GM12878 (cell line): ENCODE data around the gene FNTB.

ENCODE experiments used
- CEBPB ChIP-seq, 2 experiments: fragments of 150-350 bp in 1 of 2; IDR thresholded peaks; 2 replicates each; pipeline ENCODE4 v1.6.1; 2012 to 2014; ENCODE audit warnings: low read depth in 2 of 2, low read length in 2 of 2, borderline replicate concordance in 1 of 2, inconsistent platforms in 1 of 2
- SIN3A ChIP-seq: IDR thresholded peaks from 2 replicates; pipeline ENCODE4 v1.6.1; 2012; ENCODE audit warnings: low read depth, low read length, improper control_type of control experiment
- SP1 ChIP-seq: IDR thresholded peaks from one replicate; pipeline ENCODE4 v1.6.1; 2011; ENCODE audit warnings: low read depth, low read length
- USF2 ChIP-seq: IDR thresholded peaks from 2 replicates; pipeline ENCODE4 v1.6.1; 2011; ENCODE audit warnings: low read depth, low read length, improper control_type of control experiment, borderline replicate concordance
- ZNF207 ChIP-seq: fragments of 450-650 bp; IDR thresholded peaks from 2 replicates; pipeline ENCODE4 v1.6.1; 2014; ENCODE audit warnings: antibody characterized with exemption, mild to moderate bottlenecking, borderline replicate concordance
- TF ChIP-seq, protein P1 (sequence below), 3 experiments: IDR thresholded peaks in 2 of 3; conservative IDR thresholded peaks in 1 of 3; 2 replicates each; pipeline ENCODE4 v1.5.1; 2011; ENCODE audit warnings: low read depth in 3 of 3, low read length in 3 of 3, mild to moderate bottlenecking in 3 of 3, control low read depth in 2 of 3, moderate library complexity in 2 of 3, inconsistent platforms in 1 of 3, mixed read lengths in 1 of 3; ENCODE audit not compliant: control insufficient read depth in 2 of 3, insufficient read depth in 1 of 3; ENCODE audit errors: extremely low read depth in 1 of 3
- TF ChIP-seq, protein P2 (sequence below): fragments of 450-650 bp; formaldehyde crosslinking; IDR thresholded peaks from 2 replicates; pipeline ENCODE4 v1.5.0; 2022; ENCODE audit warnings: mild to moderate bottlenecking, missing genetic modification characterization
- TF ChIP-seq, protein P3 (sequence below): fragments of 150-350 bp; IDR thresholded peaks from 2 replicates; pipeline ENCODE4 v1.6.1; 2016; ENCODE audit warnings: low read depth, low read length
- TF ChIP-seq, protein P4 (sequence below): IDR thresholded peaks from 2 replicates; pipeline ENCODE4 v1.6.1; 2011; ENCODE audit warnings: low read depth, mild to moderate bottlenecking, low read length, moderate library complexity, borderline replicate concordance; ENCODE audit errors: extremely low read depth

DNA sequence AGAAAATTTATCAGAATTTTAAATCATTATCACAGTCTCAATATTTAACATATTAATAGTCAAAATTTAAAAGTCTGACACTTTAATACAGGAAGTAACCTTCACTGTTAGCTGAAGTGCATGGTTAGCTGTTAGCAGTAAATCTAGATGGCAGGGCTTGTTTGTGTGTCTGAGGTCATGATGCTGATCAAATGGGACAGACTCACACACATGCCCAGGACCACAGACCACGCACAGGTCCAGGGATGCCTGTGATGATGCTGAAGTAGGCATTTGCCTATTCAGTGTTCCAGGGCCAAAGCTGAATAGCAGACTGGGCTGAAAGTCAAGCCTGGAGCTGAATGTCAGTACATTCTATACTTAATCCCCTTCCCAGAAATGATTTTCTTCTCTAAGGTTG, 20.5 kb downstream of the FNTB start:
- no peak for TF ChIP-seq SIN3A
- no peak for TF ChIP-seq USF2
- TF ChIP-seq, protein P1, sequence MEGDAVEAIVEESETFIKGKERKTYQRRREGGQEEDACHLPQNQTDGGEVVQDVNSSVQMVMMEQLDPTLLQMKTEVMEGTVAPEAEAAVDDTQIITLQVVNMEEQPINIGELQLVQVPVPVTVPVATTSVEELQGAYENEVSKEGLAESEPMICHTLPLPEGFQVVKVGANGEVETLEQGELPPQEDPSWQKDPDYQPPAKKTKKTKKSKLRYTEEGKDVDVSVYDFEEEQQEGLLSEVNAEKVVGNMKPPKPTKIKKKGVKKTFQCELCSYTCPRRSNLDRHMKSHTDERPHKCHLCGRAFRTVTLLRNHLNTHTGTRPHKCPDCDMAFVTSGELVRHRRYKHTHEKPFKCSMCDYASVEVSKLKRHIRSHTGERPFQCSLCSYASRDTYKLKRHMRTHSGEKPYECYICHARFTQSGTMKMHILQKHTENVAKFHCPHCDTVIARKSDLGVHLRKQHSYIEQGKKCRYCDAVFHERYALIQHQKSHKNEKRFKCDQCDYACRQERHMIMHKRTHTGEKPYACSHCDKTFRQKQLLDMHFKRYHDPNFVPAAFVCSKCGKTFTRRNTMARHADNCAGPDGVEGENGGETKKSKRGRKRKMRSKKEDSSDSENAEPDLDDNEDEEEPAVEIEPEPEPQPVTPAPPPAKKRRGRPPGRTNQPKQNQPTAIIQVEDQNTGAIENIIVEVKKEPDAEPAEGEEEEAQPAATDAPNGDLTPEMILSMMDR (IDR thresholded peaks at IDR 0.05 in 2 of 3, conservative IDR thresholded peaks at IDR 0.05 in 1 of 3; ENCODE audit: control insufficient read depth in 2 of 3, extremely low read depth in 1 of 3, insufficient read depth in 1 of 3, low read depth in 3 of 3, low read length in 3 of 3), result no peak
- no peak for TF ChIP-seq CEBPB (IDR thresholded peaks at IDR 0.05; ENCODE audit: borderline replicate concordance in 1 of 2, low read depth in 2 of 2, low read length in 2 of 2)
- TF ChIP-seq ZNF207, result no peak
- TF ChIP-seq, protein P2, sequence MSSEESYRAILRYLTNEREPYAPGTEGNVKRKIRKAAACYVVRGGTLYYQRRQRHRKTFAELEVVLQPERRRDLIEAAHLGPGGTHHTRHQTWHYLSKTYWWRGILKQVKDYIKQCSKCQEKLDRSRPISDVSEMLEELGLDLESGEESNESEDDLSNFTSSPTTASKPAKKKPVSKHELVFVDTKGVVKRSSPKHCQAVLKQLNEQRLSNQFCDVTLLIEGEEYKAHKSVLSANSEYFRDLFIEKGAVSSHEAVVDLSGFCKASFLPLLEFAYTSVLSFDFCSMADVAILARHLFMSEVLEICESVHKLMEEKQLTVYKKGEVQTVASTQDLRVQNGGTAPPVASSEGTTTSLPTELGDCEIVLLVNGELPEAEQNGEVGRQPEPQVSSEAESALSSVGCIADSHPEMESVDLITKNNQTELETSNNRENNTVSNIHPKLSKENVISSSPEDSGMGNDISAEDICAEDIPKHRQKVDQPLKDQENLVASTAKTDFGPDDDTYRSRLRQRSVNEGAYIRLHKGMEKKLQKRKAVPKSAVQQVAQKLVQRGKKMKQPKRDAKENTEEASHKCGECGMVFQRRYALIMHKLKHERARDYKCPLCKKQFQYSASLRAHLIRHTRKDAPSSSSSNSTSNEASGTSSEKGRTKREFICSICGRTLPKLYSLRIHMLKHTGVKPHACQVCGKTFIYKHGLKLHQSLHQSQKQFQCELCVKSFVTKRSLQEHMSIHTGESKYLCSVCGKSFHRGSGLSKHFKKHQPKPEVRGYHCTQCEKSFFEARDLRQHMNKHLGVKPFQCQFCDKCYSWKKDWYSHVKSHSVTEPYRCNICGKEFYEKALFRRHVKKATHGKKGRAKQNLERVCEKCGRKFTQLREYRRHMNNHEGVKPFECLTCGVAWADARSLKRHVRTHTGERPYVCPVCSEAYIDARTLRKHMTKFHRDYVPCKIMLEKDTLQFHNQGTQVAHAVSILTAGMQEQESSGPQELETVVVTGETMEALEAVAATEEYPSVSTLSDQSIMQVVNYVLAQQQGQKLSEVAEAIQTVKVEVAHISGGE (CRISPR knock-in tag), result no peak
- TF ChIP-seq, protein P3, sequence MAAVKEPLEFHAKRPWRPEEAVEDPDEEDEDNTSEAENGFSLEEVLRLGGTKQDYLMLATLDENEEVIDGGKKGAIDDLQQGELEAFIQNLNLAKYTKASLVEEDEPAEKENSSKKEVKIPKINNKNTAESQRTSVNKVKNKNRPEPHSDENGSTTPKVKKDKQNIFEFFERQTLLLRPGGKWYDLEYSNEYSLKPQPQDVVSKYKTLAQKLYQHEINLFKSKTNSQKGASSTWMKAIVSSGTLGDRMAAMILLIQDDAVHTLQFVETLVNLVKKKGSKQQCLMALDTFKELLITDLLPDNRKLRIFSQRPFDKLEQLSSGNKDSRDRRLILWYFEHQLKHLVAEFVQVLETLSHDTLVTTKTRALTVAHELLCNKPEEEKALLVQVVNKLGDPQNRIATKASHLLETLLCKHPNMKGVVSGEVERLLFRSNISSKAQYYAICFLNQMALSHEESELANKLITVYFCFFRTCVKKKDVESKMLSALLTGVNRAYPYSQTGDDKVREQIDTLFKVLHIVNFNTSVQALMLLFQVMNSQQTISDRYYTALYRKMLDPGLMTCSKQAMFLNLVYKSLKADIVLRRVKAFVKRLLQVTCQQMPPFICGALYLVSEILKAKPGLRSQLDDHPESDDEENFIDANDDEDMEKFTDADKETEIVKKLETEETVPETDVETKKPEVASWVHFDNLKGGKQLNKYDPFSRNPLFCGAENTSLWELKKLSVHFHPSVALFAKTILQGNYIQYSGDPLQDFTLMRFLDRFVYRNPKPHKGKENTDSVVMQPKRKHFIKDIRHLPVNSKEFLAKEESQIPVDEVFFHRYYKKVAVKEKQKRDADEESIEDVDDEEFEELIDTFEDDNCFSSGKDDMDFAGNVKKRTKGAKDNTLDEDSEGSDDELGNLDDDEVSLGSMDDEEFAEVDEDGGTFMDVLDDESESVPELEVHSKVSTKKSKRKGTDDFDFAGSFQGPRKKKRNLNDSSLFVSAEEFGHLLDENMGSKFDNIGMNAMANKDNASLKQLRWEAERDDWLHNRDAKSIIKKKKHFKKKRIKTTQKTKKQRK, result no peak
- TF ChIP-seq, protein P4, sequence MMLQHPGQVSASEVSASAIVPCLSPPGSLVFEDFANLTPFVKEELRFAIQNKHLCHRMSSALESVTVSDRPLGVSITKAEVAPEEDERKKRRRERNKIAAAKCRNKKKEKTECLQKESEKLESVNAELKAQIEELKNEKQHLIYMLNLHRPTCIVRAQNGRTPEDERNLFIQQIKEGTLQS, result no peak
- no peak for TF ChIP-seq SP1
